DOHH2 (cell line): ENCODE measurements around the gene WASL.

Experiments
- CTCF ChIP-seq: fragments of 200-600 bp; sonication (generic); IDR thresholded peaks from one replicate; pipeline ENCODE4 v1.5.1; 2014; ENCODE audit warnings: antibody characterized with exemption, mild to moderate bottlenecking, low read depth, low read length; ENCODE audit not compliant: poor library complexity, severe bottlenecking
- EZH2phosphoT487 ChIP-seq: fragments of 200-600 bp; sonication (generic); IDR thresholded peaks from 2 replicates; pipeline ENCODE4 v1.6.1; 2017; ENCODE audit warnings: borderline replicate concordance, mild to moderate bottlenecking, antibody characterized with exemption, low read length, moderate library complexity, mixed read lengths

- TF ChIP-seq CTCF (no peak), EZH2phosphoT487 (no peak)
Observed at GRCh38 chr7:123681561-123681960, 67.2 kb downstream of the WASL start.
